ENCODE data around the gene MSH3. TPM values are rescaled to one million over a fixed set of nuclear protein-coding genes. Genes with fewer than 3 reads are reported as not detected.

MSH3 gene
- total and polyA plus RNA-seq, 2 of the 8 experiments (the other 6 are each of a cell fraction or from before 2014, with no cell fraction given), result 3.6 to 22.6 TPM

GRCh38 chr5:80780761-80781285, 126.4 kb downstream of the MSH3 start (continued):
- TF ChIP-seq E2F6 (IDR thresholded peaks at IDR 0.05), result no peak
- TF ChIP-seq SP4 (IDR thresholded peaks at IDR 0.05; ENCODE audit: low read length), result no peak
- TF ChIP-seq YY1 (IDR thresholded peaks at IDR 0.05; ENCODE audit: low read depth, low read length), result no peak

All from H1 (cell line).